HepG2 (cell line): ENCODE results near the gene ZNF813. TPM values are rescaled to one million over a fixed set of nuclear protein-coding genes. Genes with fewer than 3 reads are reported as not detected.

Experiments
- CEBPG ChIP-seq: IDR thresholded peaks from 2 replicates; pipeline ENCODE4 v1.6.1; 2016
- DNMT1 ChIP-seq: sonication (generic); formaldehyde crosslinking; IDR thresholded peaks from 2 replicates; pipeline ENCODE4 v1.5.1; 2020; ENCODE audit warnings: mild to moderate bottlenecking, missing genetic modification reagents
- DRAP1 ChIP-seq: IDR thresholded peaks from 2 replicates; pipeline ENCODE4 v1.6.1; 2016; ENCODE audit warnings: missing genetic modification reagents, missing compliant biosample characterization
- GFI1 ChIP-seq: sonication (generic); formaldehyde crosslinking; IDR thresholded peaks from 2 replicates; pipeline ENCODE4 v1.5.0; 2020; ENCODE audit warnings: missing genetic modification reagents, mild to moderate bottlenecking, borderline replicate concordance
- HHEX ChIP-seq: IDR thresholded peaks from 2 replicates; pipeline ENCODE4 v1.6.1; 2016; ENCODE audit warnings: control low read depth
- HMGXB3 ChIP-seq: sonication (generic); formaldehyde crosslinking; IDR thresholded peaks from 2 replicates; pipeline ENCODE4 v1.4.0; 2020; ENCODE audit warnings: missing genetic modification reagents, borderline replicate concordance
- HMGXB4 ChIP-seq, 2 experiments: sonication (generic) in 1 of 2; formaldehyde crosslinking in 1 of 2; IDR thresholded peaks; 2 replicates each; pipeline versions ENCODE4 v1.4.0 to v1.6.1; 2018 to 2020; ENCODE audit warnings: missing genetic modification reagents in 2 of 2, borderline replicate concordance in 1 of 2, low read depth in 1 of 2, mild to moderate bottlenecking in 1 of 2, missing biosample characterization in 1 of 2
- POGZ ChIP-seq: sonication (generic); formaldehyde crosslinking; IDR thresholded peaks from 2 replicates; pipeline ENCODE4 v1.4.0; 2020; ENCODE audit warnings: mild to moderate bottlenecking, missing genetic modification reagents
- RAD51 ChIP-seq: fragments of 450-650 bp; IDR thresholded peaks from 2 replicates; pipeline ENCODE4 v1.6.1; 2016; ENCODE audit warnings: borderline replicate concordance
- STAG1 ChIP-seq: sonication (generic); formaldehyde crosslinking; IDR thresholded peaks from 2 replicates; pipeline ENCODE4 v1.4.0; 2020; ENCODE audit warnings: missing genetic modification reagents
- ZC3H13 ChIP-seq: sonication (generic); formaldehyde crosslinking; IDR thresholded peaks from 2 replicates; pipeline ENCODE4 v1.8.1; 2023; ENCODE audit warnings: mild to moderate bottlenecking, missing genetic modification reagents, moderate library complexity
- ZKSCAN8 ChIP-seq: IDR thresholded peaks from 2 replicates; pipeline ENCODE4 v1.6.1; 2016; ENCODE audit warnings: borderline replicate concordance, missing genetic modification reagents, missing compliant biosample characterization
- ZNF260 ChIP-seq: sonication (generic); formaldehyde crosslinking; IDR thresholded peaks from 2 replicates; pipeline ENCODE4 v1.4.0; 2020; ENCODE audit warnings: missing genetic modification reagents, low read depth, mild to moderate bottlenecking, borderline replicate concordance
- ZNF556 ChIP-seq: sonication (generic); formaldehyde crosslinking; IDR thresholded peaks from 2 replicates; pipeline ENCODE4 v1.4.0; 2020; ENCODE audit warnings: mild to moderate bottlenecking, missing genetic modification reagents, borderline replicate concordance
- ZNF597 ChIP-seq: sonication (generic); formaldehyde crosslinking; IDR thresholded peaks from 2 replicates; pipeline ENCODE4 v1.5.0; 2020; ENCODE audit warnings: missing genetic modification reagents
- ZNF660 ChIP-seq: sonication (generic); formaldehyde crosslinking; IDR thresholded peaks from 2 replicates; pipeline ENCODE4 v1.5.1; 2020; ENCODE audit warnings: mild to moderate bottlenecking, low read depth, missing genetic modification reagents, borderline replicate concordance
- ZNF788 ChIP-seq: sonication (generic); formaldehyde crosslinking; IDR thresholded peaks from 2 replicates; pipeline ENCODE4 v1.5.0; 2020; ENCODE audit warnings: mild to moderate bottlenecking, missing genetic modification reagents, borderline replicate concordance
- ZNF816 ChIP-seq: sonication (generic); formaldehyde crosslinking; IDR thresholded peaks from 2 replicates; pipeline ENCODE4 v1.8.0; 2022; ENCODE audit warnings: missing genetic modification reagents, mild to moderate bottlenecking, borderline replicate concordance
- polyA plus RNA-seq, 8 experiments: library from polyadenylated mRNA; depleted of rRNA in 3 of 8; stranded (reverse) in 7 of 8; unstranded in 1 of 8; fragments of >200 nt; fragmentation: Illumina TruSeq in 4 of 8; extraction: Trizol in 4 of 8; gene quantifications; 2 replicates each; pipeline versions ENCODE4 v1.2.1 to v1.2.3, GENCODE V29; 2011 to 2016; ENCODE audit warnings: low read depth in 4 of 8, missing spikeins in 1 of 8, mixed read lengths in 1 of 8; ENCODE audit not compliant: insufficient read depth in 1 of 8
- total RNA-seq, 5 experiments: library from RNA; depleted of rRNA; stranded (reverse); fragments of >200 nt; fragmentation: Illumina TruSeq; extraction: Trizol; gene quantifications; 2 replicates each; pipeline ENCODE4 v1.2.3, GENCODE V29; 2016; ENCODE audit warnings: low read depth in 1 of 5

The ZNF813 gene
- total and polyA plus RNA-seq, 2 of the 13 experiments (the other 11 are each of a cell fraction or from before 2014, with no cell fraction given), result 2.1 to 8.9 TPM

GRCh38 chr19:53507523-53508442, 40.2 kb downstream of the ZNF813 start (continued):
- TF ChIP-seq GFI1, result peak; percentile 74; the same call in 1 of the 2 replicates
- TF ChIP-seq ZKSCAN8 (CRISPR knock-in tag), result peak; percentile 37; the same call in 1 of the 2 replicates
- TF ChIP-seq HMGXB3 (CRISPR knock-in tag), result peak; percentile 41; the same call in 1 of the 2 replicates
- TF ChIP-seq ZNF816, result 0 out of 2 replicates have a peak, but pooled peaks have one; percentile 29
- TF ChIP-seq HMGXB4 (CRISPR knock-in tag; IDR thresholded peaks at IDR 0.05; ENCODE audit: borderline replicate concordance in 1 of 2, low read depth in 1 of 2), result peak; percentile 21 to 44; a peak in 1 of 4 replicates
- TF ChIP-seq ZNF260 (CRISPR knock-in tag), result no peak
- peak; percentile 68 for TF ChIP-seq DRAP1 (CRISPR knock-in tag)
- no peak for TF ChIP-seq DNMT1 (CRISPR knock-in tag)
- peak; percentile 50; the same call in 1 of the 2 replicates for TF ChIP-seq ZC3H13
- TF ChIP-seq RAD51, result peak; percentile 96
- no peak for TF ChIP-seq ZNF597 (CRISPR knock-in tag)
- peak; percentile 53; the same call in 1 of the 2 replicates for TF ChIP-seq CEBPG (CRISPR knock-in tag)
- peak; percentile 21 for TF ChIP-seq STAG1 (CRISPR knock-in tag)
- TF ChIP-seq ZNF660, result no peak
- peak; percentile 46; the same call in 1 of the 2 replicates for TF ChIP-seq ZNF788 (CRISPR knock-in tag)
- 0 out of 2 replicates have a peak, but pooled peaks have one; percentile 44 for TF ChIP-seq HHEX (CRISPR knock-in tag)
- peak; percentile 71; the same call in 1 of the 2 replicates for TF ChIP-seq ZNF556 (CRISPR knock-in tag)
- peak; percentile 65 for TF ChIP-seq POGZ (CRISPR knock-in tag)
